GM18520 (cell line): ENCODE results near the gene LRBA.

Experiments used
- ATAC-seq: cut with Tn5 transposase; IDR thresholded peaks from one replicate; pipeline ENCODE4 v1.9.1; 2021; ENCODE audit not compliant: unreplicated experiment

The LRBA gene

DNA sequence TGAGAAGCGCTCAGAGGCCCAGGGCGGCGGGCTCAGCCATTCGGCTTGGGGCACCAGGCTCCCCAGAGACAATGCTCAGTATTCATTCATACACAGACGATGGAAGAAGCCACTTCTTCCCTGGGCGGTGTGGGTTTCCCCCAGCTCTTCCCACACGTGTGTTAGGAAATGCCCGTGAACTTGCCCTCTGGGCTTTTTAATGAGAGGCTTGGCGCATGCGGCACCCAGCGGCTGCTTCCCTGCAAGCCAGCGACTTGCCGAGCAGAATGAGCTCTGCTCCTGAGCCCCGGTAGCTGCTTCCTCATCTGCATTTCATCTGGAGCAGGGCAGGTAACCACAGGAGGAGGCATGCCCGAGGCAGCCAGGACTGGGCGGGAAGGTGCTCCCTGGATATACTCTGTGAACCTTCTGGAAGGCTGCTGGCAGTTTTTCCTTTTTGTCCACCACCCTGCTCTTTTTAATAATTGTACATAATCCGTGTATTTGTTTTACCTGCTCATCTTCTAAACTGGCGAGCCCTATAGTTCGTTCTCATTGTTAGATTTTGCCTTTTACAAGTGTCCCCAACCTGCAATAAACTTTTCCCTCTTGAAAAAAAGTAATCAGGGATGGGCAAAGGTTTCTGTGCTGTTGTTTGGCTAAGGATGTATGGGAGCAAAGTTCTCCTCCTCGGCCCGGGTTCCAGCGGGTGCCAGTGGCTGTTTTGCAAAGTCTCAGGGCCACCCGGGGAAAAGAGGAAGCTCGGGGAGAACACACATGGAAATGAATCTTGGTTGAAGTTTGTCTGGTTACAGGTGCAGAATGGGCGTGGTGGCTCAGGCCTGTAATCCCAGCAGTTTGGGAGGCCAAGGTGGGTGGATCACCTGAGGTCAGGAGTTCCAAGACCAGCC is 758.0 kb downstream of the LRBA start:
- ATAC-seq, result no peak

DNA sequence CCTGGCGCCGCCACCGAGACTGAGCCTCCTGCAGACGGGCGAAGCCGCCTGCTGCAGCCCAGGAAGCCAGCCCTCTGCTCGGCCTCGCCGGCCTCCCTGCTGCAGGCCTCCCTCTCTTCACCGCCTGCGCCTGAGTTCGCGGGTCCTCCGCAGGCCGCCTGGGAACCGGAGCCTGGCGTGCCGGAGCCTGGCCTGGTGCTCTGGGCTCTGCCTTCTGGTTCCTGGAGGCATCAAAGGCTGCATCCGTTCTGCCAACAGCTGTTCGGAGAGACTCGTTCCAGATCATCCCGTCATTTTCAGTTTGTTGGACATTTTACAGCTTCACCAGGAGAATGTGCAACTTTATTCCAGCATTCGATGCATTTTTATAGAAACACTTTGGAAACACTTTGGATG is 758.9 kb downstream of the LRBA start:
- ATAC-seq, result no peak

DNA sequence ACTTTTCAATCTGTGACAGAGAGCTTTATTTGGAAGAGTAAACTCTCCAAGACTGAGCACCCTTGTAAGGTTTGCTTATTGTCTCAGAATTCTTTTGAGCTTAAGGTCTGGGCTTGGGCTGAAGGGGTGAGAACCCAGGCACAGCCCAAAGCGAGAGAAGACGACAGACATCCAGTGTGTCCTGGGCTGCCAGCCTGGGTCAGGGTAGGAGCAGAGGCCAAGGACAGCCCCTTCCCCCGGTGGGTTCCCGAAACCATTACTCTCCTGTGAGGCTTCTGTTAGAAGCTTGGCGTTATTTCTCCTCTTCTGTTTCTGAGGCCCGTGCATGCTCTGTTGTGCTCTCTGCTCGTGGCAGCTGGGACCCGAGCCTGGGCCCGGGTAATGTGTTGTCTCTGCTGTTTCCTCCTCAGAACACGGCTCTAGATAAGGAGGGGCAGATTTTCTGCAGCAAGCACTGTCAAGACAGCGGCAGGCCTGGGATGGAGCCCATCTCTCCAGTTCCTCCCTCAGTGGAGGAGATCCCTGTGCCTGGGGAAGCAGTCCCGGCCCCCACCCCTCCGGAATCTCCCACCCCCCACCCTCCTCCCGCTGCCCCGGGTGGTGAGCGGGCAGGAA is 759.4 kb downstream of the LRBA start:
- no peak for ATAC-seq

DNA sequence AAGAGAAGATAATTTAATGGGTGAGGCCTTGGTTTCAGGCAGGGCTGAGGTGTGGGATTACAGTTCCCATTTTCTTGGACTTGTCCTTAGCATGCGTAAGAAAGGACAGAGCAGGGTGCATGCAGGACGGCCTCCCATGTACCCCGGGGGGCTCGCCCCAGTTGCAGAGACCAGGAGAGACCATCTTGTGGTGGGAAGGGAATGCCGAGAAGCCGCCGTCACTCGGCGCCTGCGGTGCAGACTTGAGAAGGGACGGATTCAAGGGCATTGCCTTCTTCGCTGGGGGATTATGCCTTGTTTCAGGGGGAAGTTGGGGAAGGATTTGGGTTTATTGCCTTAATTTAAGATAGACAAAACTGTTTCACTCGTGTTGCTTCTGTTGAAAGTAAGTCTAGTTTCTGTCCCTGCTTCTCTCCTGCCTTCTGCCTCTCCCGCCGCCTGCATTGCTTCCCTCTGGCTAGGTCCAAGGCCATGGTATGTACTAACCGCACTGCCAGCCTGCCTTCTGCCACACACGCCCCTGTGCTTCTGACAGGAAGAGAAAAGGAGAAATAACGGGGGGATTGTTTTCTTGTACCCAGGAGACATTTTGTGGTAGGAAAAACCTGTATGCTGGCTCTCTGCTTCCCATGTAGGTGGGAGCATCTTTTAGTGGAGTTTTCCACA is 761.0 kb downstream of the LRBA start:
- no peak for ATAC-seq

DNA sequence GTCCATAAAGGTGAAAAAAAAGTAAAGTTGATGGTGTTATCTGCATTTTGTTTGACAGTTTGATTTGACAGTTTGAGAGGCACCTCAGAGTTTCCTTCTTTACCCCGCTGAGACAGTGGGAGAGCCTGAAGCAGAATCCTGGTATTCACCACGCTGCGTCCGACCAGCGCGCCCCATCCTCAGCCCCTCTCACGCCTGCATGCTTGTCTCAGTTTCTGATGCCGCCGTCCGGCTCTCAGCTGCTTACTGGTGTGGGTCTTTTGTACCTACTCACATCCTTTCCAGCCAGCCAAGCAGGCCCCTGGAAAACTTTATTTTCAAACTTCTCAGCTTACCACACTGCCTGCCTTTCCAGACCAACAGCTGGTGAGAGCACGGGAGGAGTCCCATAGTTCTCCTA is 761.7 kb downstream of the LRBA start:
- ATAC-seq, result no peak

DNA sequence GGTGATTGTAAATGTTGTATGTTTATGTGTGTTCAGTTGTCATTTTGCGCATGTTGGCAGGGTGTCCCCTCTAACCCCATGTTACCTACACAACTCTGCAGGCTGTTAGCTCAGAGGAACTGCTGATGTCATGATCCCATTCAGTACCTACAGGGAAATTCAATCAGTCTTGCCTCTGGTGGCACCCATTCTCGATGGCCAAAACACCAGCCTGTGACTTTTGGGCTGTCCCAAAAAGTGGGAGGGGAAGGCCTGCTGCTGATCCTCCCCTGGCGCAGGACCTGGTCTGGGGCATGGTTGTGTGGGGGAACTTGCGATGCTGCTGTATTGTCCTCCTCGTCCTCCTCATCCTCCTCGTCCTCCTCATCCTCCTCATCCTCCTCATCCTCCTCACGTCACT is 762.3 kb downstream of the LRBA start:
- no peak for ATAC-seq

DNA sequence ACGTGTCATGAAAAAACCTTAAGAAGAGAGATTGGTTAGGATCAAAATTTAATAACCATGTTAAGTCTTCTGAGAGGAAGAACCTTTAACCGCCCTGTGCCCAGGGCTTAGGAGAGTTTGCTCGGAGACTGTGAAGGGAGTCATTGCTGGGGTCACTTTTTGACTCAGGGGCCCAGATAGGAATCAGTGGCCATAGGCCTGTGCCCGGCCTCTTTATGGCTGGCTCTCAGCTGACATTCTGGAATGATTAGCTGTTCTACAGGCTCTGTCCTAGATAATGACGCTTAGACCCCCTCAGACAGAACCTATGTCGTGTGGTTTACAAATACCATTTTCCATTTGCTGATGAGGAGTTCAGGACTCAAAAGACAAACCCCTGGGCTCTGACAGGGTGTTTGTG is 762.8 kb downstream of the LRBA start:
- no peak for ATAC-seq

DNA sequence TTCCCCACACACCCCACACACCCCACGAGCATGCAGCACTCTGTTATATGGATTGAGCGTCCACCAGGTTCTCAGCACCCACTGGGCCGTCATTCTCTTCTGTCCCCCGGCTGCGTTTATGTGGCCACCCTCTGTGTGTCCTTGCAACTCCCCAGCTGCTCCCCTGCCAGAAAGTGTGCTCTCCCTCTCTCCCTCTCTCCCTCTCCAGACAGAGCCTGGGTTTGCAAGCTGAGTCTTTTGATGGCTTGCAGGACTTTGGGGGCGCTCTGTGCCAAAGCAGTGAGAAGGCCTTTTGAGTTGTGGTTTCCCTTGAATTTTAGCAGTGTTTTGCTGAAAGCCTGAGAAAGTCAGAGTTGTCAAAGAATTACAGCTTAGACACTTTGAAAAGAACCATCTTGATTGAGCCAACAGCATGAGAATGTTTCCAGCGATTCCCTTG is 763.3 kb downstream of the LRBA start:
- no peak for ATAC-seq

DNA sequence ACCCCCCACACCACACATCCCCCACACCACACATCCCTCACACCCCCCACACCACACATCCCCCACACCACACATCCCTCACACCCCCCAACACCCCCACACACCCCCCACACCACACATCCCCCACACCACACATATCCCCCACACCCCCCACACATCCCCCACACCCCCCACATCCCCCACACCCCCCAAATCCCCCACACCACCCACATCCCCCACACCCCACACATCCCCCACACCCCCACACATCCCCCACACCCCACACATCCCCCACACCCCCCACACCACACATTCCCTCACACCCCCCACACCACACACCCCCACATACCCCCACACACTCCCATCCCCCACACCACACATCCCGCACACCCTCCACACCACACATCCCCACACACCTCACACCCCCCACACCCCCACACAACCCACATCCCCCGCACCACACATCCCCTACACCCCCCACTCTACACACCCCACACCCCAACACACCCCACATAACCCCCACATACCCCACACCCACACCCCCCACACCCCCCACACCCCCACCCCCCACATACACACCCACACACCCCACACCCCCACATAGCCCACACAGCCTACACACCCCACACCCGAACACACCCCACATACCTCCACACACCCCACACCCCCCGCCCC is 764.0 kb downstream of the LRBA start:
- ATAC-seq, result no peak

DNA sequence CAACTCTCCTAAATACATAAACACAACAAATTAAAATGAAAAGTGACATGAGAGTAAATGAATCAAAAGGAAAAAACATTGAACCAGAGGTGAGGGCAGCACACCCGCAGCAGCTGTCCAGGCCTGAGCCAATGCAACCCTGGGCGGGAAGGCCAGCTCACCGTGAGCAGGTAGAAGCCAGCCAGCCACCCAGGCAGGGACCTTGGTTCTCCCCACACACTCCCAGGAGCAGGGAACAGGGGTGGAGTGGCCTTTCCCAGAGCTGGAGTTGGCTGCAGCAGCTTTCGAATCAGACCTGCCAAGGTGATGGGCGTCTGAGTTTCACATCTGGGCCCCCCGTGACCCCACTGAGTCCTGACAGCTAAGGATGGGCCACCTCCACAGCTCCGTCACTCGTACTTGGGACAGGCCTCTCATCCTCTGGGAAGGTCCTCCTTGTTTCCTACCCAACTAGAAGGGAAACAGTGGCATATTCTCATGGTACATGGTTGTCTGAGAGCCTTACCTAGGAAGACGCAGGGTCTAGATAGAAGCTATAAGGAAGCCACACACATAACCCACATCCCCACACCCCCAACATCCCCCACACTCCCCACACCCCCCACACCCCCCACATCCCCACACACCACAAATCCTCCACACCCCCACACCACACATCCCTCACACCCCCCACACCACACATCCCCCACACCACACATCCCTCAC is 764.6 kb downstream of the LRBA start:
- ATAC-seq, result no peak

DNA sequence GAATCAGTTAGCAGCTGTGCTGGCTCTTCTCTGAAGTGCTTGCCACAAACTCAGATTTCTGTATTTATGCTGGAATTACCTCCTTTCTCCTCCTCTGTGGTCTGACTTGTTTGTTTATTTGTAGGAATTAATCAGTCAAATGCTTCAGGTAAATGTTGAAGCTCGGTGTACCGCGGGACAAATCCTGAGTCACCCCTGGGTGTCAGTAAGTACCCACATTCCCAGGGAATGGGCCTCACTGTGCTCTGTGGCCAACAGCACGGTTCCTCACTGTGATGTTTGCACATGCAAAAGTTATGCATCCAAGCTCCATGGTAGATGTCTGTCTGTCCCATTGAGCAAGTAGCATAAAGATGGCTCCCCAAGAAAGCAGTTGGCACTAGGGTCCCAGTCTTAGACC is 766.9 kb downstream of the LRBA start:
- no peak for ATAC-seq

DNA sequence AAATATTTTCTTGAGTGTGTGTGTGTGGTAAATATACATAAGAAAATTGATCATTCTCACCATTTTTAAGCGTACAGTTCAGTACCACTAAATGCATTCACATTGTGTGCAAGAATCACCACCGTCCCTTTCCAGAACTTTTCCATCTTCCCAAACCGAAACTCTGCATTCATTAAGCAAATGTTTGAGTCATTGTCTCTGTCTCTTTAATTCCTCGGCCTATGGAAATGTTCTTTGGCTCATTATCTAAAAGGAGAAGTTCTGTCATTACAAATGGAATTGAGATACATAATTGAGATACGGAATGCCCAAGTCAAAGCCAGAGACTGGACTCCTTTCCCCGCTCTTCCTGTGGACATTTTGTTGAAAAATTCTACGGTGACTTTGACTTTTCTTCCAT is 767.9 kb downstream of the LRBA start:
- no peak for ATAC-seq

DNA sequence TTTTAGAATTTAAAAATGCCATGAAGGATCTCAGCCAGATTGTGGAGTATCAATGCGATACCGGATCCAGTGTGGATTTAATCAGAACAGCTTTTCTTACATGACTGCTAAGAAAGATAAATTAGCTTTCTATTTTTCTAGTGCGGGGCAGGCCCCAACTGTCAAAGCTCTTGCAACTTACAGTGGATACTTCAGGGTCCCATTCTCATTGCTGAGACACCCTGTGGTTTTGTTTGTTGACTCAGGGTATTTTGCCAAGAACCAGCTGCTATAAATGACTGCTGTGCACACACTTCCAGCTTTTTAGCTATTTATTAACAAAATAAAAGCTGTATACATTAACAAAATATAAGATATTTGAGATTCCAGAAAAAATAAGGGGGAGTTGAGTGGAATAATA is 770.5 kb downstream of the LRBA start:
- no peak for ATAC-seq

DNA sequence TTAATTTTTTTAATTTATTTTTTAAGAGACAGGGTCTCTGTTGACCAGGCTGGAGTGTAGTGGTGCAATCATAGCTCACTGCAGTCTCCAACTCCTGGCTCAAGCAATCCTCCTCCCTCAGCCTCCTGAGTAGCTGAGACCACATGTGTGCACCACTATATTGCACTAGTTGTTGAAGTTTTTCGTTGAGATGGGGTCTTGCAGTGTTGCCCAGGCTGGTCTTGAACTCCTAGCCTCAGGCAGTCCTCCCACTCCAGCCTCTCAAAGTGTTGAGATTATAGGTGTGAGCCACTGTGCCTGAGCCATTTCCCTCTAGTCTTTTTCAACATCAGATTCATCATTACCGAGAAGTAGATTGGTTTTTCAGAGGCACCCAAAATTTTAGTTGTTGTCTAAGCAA is 771.2 kb downstream of the LRBA start:
- ATAC-seq, result no peak

DNA sequence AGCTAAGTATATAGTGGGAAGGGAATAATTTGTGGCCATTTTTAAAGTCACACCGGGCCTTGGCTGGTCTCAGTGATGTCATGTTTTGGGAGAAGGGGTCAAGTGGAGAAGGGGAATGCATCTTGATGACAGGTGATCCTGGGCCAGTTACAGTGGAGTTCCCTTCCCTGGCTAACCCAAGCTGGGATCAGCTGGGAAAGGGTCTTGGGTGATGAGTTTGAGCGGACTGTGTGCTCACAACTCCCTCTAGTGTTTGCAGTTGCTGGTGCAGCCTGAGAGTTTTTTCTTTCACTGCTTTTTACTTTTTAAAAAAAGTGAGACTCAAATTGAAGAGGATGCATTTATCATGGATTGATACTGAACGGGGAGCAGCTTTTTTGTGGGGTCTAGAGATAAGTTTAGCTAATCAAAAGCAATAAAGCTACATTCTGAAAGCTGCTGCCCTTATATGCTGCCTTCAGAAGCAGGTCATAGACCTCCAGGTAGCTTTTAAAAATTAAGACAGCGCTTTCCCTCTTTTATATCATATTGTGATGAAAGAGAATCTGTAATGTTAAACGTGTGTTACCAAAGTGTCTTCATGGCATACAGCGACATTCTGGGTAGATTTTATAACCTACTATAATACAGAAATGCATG is 772.1 kb downstream of the LRBA start:
- ATAC-seq, result no peak

DNA sequence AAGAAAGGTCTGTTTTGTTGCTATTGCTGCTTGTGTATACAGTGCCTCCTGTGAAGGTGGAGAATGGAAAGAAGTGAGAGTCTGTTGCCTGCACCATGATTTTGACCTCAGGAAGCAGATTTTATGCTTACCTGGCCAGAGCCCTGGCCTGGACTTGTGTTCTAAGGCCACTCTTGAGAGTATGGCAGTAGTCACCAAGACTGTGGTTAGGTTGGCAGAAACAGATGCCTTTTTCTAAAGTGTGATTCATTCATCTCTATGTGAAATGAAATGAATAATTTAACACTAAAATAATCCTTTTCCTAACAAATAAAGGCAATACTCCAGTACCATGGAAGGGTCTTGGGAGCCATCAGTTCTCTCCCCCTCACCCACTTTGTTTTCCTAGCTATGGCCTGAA is 775.1 kb downstream of the LRBA start:
- ATAC-seq, result no peak

DNA sequence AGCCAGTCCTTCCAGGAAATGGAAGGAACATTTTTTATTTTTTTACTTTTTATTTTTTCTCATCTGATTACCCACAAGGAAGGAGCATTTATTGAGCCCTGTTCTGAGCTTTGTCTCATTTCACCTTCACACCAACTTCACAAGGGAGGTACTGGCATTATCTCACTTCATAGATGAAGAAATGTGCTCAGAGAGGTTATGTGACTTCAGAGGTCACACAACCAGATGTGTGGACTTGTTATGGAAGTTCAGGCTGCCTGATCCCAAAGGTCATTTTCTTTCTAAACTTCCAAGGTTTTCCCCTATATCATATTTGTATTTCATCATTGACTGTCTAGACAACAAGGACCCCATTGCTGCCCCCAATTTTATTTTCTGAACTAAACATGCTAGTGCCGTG is 776.5 kb downstream of the LRBA start:
- ATAC-seq, result no peak

DNA sequence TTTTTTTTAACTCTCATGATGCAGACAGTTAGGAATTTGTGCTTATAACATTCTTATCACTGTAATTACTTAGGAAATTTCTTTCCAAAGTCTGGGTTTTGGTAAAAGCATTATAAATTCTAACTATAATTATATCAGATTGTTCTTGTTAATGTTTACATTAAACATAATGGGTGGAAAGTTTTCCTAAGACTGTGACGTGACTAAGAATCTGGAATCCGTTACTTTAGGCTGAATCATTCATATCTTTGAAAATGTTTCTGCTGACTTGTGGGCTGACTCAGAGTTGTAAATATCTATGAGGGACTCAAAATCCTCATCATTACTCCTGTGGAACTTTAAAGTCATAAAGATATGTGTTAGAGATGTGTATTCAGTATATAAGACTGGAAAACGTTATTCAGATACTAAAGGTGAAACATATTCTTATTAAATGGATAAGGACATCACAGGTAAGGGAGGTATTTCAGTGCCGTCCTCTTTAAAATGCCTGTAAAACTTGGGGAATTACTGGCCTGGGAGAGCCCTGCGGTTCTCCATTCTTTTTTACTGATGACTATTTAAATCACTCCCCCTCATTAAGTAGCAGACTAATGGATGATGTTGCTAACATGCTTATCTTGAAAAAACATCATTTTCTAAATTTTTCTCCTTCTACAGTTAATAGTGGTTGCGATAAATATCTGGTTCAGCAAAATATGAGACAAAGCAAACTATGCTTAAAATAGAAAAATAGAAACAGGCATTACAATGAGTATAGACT is 777.8 kb downstream of the LRBA start:
- no peak for ATAC-seq

DNA sequence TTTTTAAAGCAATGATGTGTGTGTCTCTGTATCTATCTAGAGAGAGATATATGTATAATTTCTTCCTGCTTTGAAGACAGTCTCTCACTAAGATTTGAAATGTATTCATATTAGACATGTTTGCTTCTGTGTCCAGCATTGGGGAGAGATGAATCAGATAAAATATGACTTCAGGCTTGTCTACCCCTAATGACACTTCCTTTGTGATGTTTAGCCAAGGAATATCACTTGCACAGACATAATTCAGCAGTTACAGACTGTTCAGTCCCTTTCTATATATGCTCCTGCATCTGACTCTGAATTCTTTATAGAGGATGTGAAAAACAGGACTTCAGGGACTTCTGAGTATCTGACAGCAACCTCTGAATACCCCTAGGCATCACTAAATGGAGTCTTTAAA is 778.5 kb downstream of the LRBA start:
- no peak for ATAC-seq

DNA sequence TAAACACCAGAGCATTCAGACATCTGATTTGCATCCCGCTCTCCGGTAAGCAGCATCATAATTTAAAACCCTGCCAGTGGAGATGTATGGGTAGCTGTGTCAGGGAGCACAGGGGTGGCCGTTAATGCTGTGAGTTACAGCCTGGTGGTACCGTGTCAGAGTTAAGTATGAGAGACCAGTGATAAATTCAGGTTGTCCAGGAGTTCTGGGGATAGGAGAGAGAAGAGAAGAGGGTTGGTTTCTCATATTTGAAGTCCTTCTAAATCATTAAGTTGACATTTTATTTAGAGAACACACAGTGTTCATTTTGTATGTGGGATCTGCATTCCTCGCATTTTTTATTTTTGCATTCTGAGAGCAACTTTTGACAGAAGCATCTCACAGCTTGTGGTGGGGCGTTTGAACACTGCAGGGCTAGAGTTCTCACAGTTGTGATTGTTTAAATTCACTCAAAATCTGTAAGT is 779.2 kb downstream of the LRBA start:
- no peak for ATAC-seq
